H9 (cell line): ENCODE data around the gene TNIP1. TPM values are rescaled to one million over a fixed set of nuclear protein-coding genes. Genes with fewer than 3 reads are reported as not detected.
A peak's percentile ranks its signal among the peaks of the same experiment; 100 is the strongest.

Source experiments
- DNase-seq: peaks from one replicate; pipeline ENCODE4 v3.0.0-alpha.2; 2017
- H2AFZ ChIP-seq: one replicate; pipeline ENCODE4 v1.6.1; 2013; ENCODE audit warnings: mild to moderate bottlenecking, low read length, control low read depth, moderate library complexity
- H2AK5ac ChIP-seq: 2 replicates; pipeline ENCODE4 v1.6.1; 2013; ENCODE audit warnings: low read length, control low read depth, mixed read lengths; ENCODE audit not compliant: insufficient read length
- H2BK120ac ChIP-seq: one replicate; pipeline ENCODE4 v1.6.1; 2013; ENCODE audit warnings: low read depth, mild to moderate bottlenecking, low read length, control low read depth, inconsistent platforms; ENCODE audit not compliant: poor library complexity, severe bottlenecking
- H2BK12ac ChIP-seq: 2 replicates; pipeline ENCODE4 v1.6.1; 2013; ENCODE audit warnings: low read length, control low read depth, mixed read lengths, low read depth; ENCODE audit not compliant: insufficient read length
- H2BK15ac ChIP-seq: 2 replicates; pipeline ENCODE4 v1.6.1; 2013; ENCODE audit warnings: low read depth, low read length, control low read depth
- H2BK20ac ChIP-seq: one replicate; pipeline ENCODE4 v1.6.1; 2013; ENCODE audit warnings: low read depth, mild to moderate bottlenecking, low read length, control low read depth, inconsistent platforms; ENCODE audit not compliant: poor library complexity, severe bottlenecking
- H2BK5ac ChIP-seq: 2 replicates; pipeline ENCODE4 v1.6.1; 2013; ENCODE audit warnings: low read length, control low read depth, mixed read lengths; ENCODE audit not compliant: insufficient read length
- H3K14ac ChIP-seq: 2 replicates; pipeline ENCODE4 v1.6.1; 2013; ENCODE audit warnings: low read length, control low read depth; ENCODE audit not compliant: insufficient read depth
- H3K18ac ChIP-seq: 2 replicates; pipeline ENCODE4 v1.6.1; 2013; ENCODE audit warnings: low read depth, mild to moderate bottlenecking, mixed read lengths, low read length, control low read depth; ENCODE audit not compliant: insufficient read length
- H3K23ac ChIP-seq: 2 replicates; pipeline ENCODE4 v1.6.1; 2013; ENCODE audit warnings: low read length, control low read depth, mixed read lengths, low read depth; ENCODE audit not compliant: insufficient read length
- H3K23me2 ChIP-seq: 2 replicates; pipeline ENCODE4 v1.6.1; 2013; ENCODE audit warnings: low read depth, mild to moderate bottlenecking, mixed read lengths, low read length, control low read depth; ENCODE audit not compliant: insufficient read length, poor library complexity, severe bottlenecking
- H3K27ac ChIP-seq: 2 replicates; pipeline ENCODE4 v1.5.1; 2013; ENCODE audit warnings: low read length, control low read depth, mixed read lengths, low read depth; ENCODE audit not compliant: insufficient read length
- H3K27me3 ChIP-seq: 2 replicates; pipeline ENCODE4 v1.6.1; 2013; ENCODE audit warnings: low read length, control low read depth, inconsistent platforms; ENCODE audit not compliant: insufficient read depth
- H3K4ac ChIP-seq: 2 replicates; pipeline ENCODE4 v1.6.1; 2013; ENCODE audit warnings: low read depth, mild to moderate bottlenecking, control low read depth, inconsistent platforms, low read length, moderate library complexity
- H3K4me1 ChIP-seq: 2 replicates; pipeline ENCODE4 v1.6.1; 2013; ENCODE audit warnings: low read length, control low read depth, inconsistent platforms; ENCODE audit not compliant: insufficient read depth
- H3K4me2 ChIP-seq: 2 replicates; pipeline ENCODE4 v1.6.1; 2013; ENCODE audit warnings: low read length, control low read depth, mixed read lengths; ENCODE audit not compliant: insufficient read length, insufficient read depth
- H3K56ac ChIP-seq: 2 replicates; pipeline ENCODE4 v1.6.1; 2013; ENCODE audit warnings: low read depth, mild to moderate bottlenecking, mixed read lengths, low read length, control low read depth; ENCODE audit not compliant: insufficient read length
- H3K79me1 ChIP-seq: 2 replicates; pipeline ENCODE4 v1.6.1; 2013; ENCODE audit warnings: low read depth, mild to moderate bottlenecking, moderate library complexity, low read length, control low read depth, inconsistent platforms; ENCODE audit not compliant: insufficient read depth, poor library complexity, severe bottlenecking
- H3K79me2 ChIP-seq: 2 replicates; pipeline ENCODE4 v1.6.1; 2013; ENCODE audit warnings: low read length, control low read depth, inconsistent platforms; ENCODE audit not compliant: insufficient read depth
- H3K9ac ChIP-seq: 2 replicates; pipeline ENCODE4 v1.6.1; 2013; ENCODE audit warnings: low read length, control low read depth, mixed read lengths; ENCODE audit not compliant: insufficient read length; ENCODE audit errors: extremely low read depth
- H3K9me3 ChIP-seq: one replicate; pipeline ENCODE4 v1.6.1; 2013; ENCODE audit warnings: low read depth, low read length, inconsistent platforms; ENCODE audit not compliant: control insufficient read depth
- H3T11ph ChIP-seq: one replicate; pipeline ENCODE4 v1.6.1; 2013; ENCODE audit warnings: mild to moderate bottlenecking, low read length, control low read depth, inconsistent platforms
- H4K20me1 ChIP-seq: one replicate; pipeline ENCODE4 v1.6.1; 2013; ENCODE audit not compliant: control insufficient read depth, insufficient read length, insufficient read depth
- H4K5ac ChIP-seq: 2 replicates; pipeline ENCODE4 v1.6.1; 2013; ENCODE audit warnings: low read depth, mild to moderate bottlenecking, mixed read lengths, low read length, control low read depth; ENCODE audit not compliant: insufficient read length
- H4K8ac ChIP-seq: replicated peaks from 2 replicates; pipeline ENCODE4 v1.6.1; 2013; ENCODE audit warnings: low read length, control low read depth, mixed read lengths, low read depth; ENCODE audit not compliant: insufficient read length
- H4K91ac ChIP-seq: 2 replicates; pipeline ENCODE4 v1.6.1; 2013; ENCODE audit warnings: low read depth, mild to moderate bottlenecking, moderate library complexity, mixed read lengths, low read length, control low read depth; ENCODE audit not compliant: insufficient read length
- H3K27ac Mint-ChIP-seq, 3 experiments: 2 replicates in 2 of 3; 3 replicates in 1 of 3; pipeline ENCODE4 v1.8.0; 2020 to 2021; ENCODE audit warnings: mixed read lengths in 3 of 3, mild to moderate bottlenecking in 1 of 3, moderate library complexity in 1 of 3
- H3K27me3 Mint-ChIP-seq: 2 replicates; pipeline ENCODE4 v1.8.0; 2021; ENCODE audit warnings: low read depth, mild to moderate bottlenecking, moderate library complexity, mixed read lengths
- H3K36me3 Mint-ChIP-seq, 3 experiments: 2 replicates in 2 of 3; 3 replicates in 1 of 3; pipeline ENCODE4 v1.8.0; 2020 to 2021; ENCODE audit warnings: low read depth in 3 of 3, mixed read lengths in 3 of 3; ENCODE audit not compliant: insufficient read depth in 1 of 3
- H3K4me1 Mint-ChIP-seq, 2 experiments: 2 replicates each; pipeline ENCODE4 v1.8.0; 2020; ENCODE audit warnings: mixed read lengths in 2 of 2
- H3K4me3 Mint-ChIP-seq, 2 experiments: 2 replicates in 1 of 2; 3 replicates in 1 of 2; pipeline ENCODE4 v1.8.0; 2020 to 2021; ENCODE audit warnings: mild to moderate bottlenecking in 2 of 2, mixed read lengths in 2 of 2, moderate library complexity in 1 of 2
- H3K9me3 Mint-ChIP-seq, 2 experiments: 2 replicates in 1 of 2; 3 replicates in 1 of 2; pipeline ENCODE4 v1.8.0; 2020; ENCODE audit warnings: mild to moderate bottlenecking in 2 of 2, mixed read lengths in 2 of 2, moderate library complexity in 1 of 2
- CTCF ChIP-seq: fragments of 200-600 bp; sonication (generic); conservative IDR thresholded peaks from 3 replicates; pipeline ENCODE4 v1.8.0; 2021; ENCODE audit warnings: antibody characterized with exemption, mild to moderate bottlenecking
- WGBS: extraction: QIAGEN DNeasy Blood & Tissue Kit; methylation state at CpG from one replicate; pipeline ENCODE4 v1.1.7; 2013; ENCODE audit warnings: missing lambda C conversion rate, low lambda C conversion rate, mixed read lengths; ENCODE audit not compliant: insufficient read length; ENCODE audit errors: extremely low coverage; 5-methylcytosine and 5-hydroxymethylcytosine counted together
- total RNA-seq: library from RNA; stranded (reverse); gene quantifications from 2 replicates; pipeline ENCODE4 v1.2.1, GENCODE V29; 2021

TNIP1 gene
- total RNA-seq, 1 experiment from 2014 or later = 40.8 TPM

- no peaks in the 10 kb centered on the region for H3K79me2 ChIP-seq
- no peak overlapping the region for H2AK5ac ChIP-seq
- no peak overlapping the region for H3K14ac ChIP-seq
- H2AFZ ChIP-seq = no peak overlapping the region
- no peak overlapping the region for H3K23ac ChIP-seq
- no peak overlapping the region for H3K4me2 ChIP-seq
- Mint-ChIP-seq H3K27me3 (no peaks in the 10 kb centered on the region), H3K4me1 (peaks cover 0 to 5% of the 10 kb centered on the region in 2 experiments; a peak in 1 of 4 replicates), H3K27ac (peak overlapping the region in 1 of 3 experiments; percentile 64; a peak in 1 of 7 replicates), H3K36me3 (peaks cover 1 to 19% (median 9%) of the 10 kb centered on the region in 3 experiments; a peak in 4 of 7 replicates), H3K4me3 (no peak overlapping the region), H3K9me3 (no peaks in the 10 kb centered on the region)
- no peak overlapping the region for H2BK5ac ChIP-seq
- no peak for DNase-seq
- no peaks in the 10 kb centered on the region for H3K4me1 ChIP-seq
- no peaks in the 10 kb centered on the region for H3K9me3 ChIP-seq
- H3K27ac ChIP-seq = no peak overlapping the region
- no peak overlapping the region for H4K91ac ChIP-seq
- H4K8ac ChIP-seq = no peak overlapping the region
- H4K5ac ChIP-seq = no peak overlapping the region
- no peaks in the 10 kb centered on the region for H3K23me2 ChIP-seq
- H3T11ph ChIP-seq = no peak overlapping the region
- no peak overlapping the region for H2BK12ac ChIP-seq
- H3K9ac ChIP-seq = no peak overlapping the region
- no peak overlapping the region for H3K56ac ChIP-seq
- no peak overlapping the region for H2BK120ac ChIP-seq
- H3K27me3 ChIP-seq = no peaks in the 10 kb centered on the region
- WGBS = no CpG with 5 or more reads among the region's 6 CpGs
- H3K4ac ChIP-seq = no peak overlapping the region
- H3K18ac ChIP-seq = no peak overlapping the region
- H2BK15ac ChIP-seq = no peak overlapping the region
- no peaks in the 10 kb centered on the region for H4K20me1 ChIP-seq
- H2BK20ac ChIP-seq = no peak overlapping the region
- no peaks in the 10 kb centered on the region for H3K79me1 ChIP-seq
- no peak for TF ChIP-seq CTCF
Observed at GRCh38 chr5:151055336-151055735, 25.5 kb downstream of the TNIP1 start.
